Measurements from ENCODE around the gene UBL7. TPM values are rescaled to one million over a fixed set of nuclear protein-coding genes. Genes with fewer than 3 reads are reported as not detected.

UBL7 gene
- total and polyA plus RNA-seq, 10 of the 15 experiments (the other 5 are each of a cell fraction or from before 2014, with no cell fraction given): 25.9 to 145 (median 90.1) TPM

DNA sequence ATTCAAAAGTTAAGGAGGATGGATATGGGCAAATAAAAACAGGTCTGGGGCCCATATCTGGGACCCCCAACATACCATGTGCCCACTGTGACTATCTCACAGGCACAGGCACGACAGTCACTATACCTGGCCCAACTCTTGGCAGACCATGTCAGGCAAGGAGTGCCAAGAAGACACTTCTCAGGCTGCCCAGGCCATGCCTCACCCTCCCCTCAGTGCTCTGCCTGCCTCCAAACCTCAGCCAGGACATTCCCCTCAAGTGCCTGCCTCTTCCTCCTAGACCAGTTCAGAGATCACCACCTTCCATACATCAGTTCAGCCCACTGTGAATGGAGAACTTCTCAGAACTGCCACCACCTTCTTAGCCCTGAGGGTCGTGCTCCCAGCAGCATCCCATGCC lies 22.8 kb downstream of the UBL7 start:
- ChIA-PET RAD21 (ENCODE audit: unreplicated experiment) (interaction anchor here (0.8 to 24.4 kb wide), 7 partner anchors 10 to 66 kb away, joined by 3 to 496 read pairs (median 16); no protein-coding TSS in a partner anchor), CTCF (interaction anchor here (0.6 to 22.3 kb wide), 15 partner anchors 10 to 358 kb away, joined by 3 to 655 read pairs (median 6); partner anchors contain the start of genes ARID3B, CYP11A1 and UBL7), POLR2A (interaction anchor here (1.1 to 1.8 kb wide), 5 partner anchors 9 to 65 kb away, joined by 3 to 8 read pairs (median 4); no protein-coding TSS in a partner anchor), SMC1A (ENCODE audit: uncharacterized antibody, unreplicated experiment) (interaction anchor here (0.7 to 25.4 kb wide), 11 partner anchors 10 to 57 kb away, joined by 3 to 544 read pairs (median 9); partner anchors contain the start of gene UBL7)
- FAIRE-seq (no peak), DNase-seq (ENCODE audit: low read depth, low spot score) (no peak), ATAC-seq (no peak)
- Histone ChIP-seq H3K27ac (ENCODE audit: control insufficient read depth, insufficient read depth) (no peak overlapping the region), H3K79me2 (ENCODE audit: control insufficient read depth, insufficient read depth, low read length) (peaks cover 16% of the 10 kb centered on the region), H3K36me3 (ENCODE audit: control insufficient read depth in 2 of 2, insufficient read depth in 2 of 2, low read length in 1 of 2) (no peaks in the 10 kb centered on the region), H4K20me1 (ENCODE audit: control insufficient read depth, insufficient read depth) (no peaks in the 10 kb centered on the region), H2AFZ (ENCODE audit: control insufficient read depth, low read depth, low read length) (no peak overlapping the region), H3K9ac (ENCODE audit: control insufficient read depth, insufficient read depth, low read length) (no peak overlapping the region), H3K27me3 (replicated peaks in 1 of 2; ENCODE audit: control insufficient read depth in 2 of 2, insufficient read depth in 2 of 2, low read length in 1 of 2) (no peaks in the 10 kb centered on the region), H3K4me3 (no peak overlapping the region), H3K4me2 (ENCODE audit: control insufficient read depth, insufficient read depth) (no peak overlapping the region), H3K4me1 (ENCODE audit: control insufficient read depth, insufficient read depth, low read length) (peaks cover 18% of the 10 kb centered on the region), H3K9me3 (replicated peaks; ENCODE audit: control insufficient read depth, insufficient read depth, low read length) (no peaks in the 10 kb centered on the region)
- no peak for TF ChIP-seq TBL1XR1 (IDR thresholded peaks at IDR 0.05; ENCODE audit: low read depth, low read length)
- no peak for TF ChIP-seq YBX1 (IDR thresholded peaks at IDR 0.05)
- no peak for TF ChIP-seq STAT3 (IDR thresholded peaks at IDR 0.05; ENCODE audit: low read depth, low read length)
- no peak for TF ChIP-seq PML (IDR thresholded peaks at IDR 0.05; ENCODE audit: low read length)
- TF ChIP-seq SUZ12 (IDR thresholded peaks at IDR 0.05; ENCODE audit: unreplicated experiment): no peak
- TF ChIP-seq, protein P1, sequence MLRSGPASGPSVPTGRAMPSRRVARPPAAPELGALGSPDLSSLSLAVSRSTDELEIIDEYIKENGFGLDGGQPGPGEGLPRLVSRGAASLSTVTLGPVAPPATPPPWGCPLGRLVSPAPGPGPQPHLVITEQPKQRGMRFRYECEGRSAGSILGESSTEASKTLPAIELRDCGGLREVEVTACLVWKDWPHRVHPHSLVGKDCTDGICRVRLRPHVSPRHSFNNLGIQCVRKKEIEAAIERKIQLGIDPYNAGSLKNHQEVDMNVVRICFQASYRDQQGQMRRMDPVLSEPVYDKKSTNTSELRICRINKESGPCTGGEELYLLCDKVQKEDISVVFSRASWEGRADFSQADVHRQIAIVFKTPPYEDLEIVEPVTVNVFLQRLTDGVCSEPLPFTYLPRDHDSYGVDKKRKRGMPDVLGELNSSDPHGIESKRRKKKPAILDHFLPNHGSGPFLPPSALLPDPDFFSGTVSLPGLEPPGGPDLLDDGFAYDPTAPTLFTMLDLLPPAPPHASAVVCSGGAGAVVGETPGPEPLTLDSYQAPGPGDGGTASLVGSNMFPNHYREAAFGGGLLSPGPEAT (IDR thresholded peaks at IDR 0.05; ENCODE audit: low read depth): no peak
- TF ChIP-seq JUND (IDR thresholded peaks at IDR 0.05; ENCODE audit: low read depth, low read length): no peak
- TF ChIP-seq, protein P2, sequence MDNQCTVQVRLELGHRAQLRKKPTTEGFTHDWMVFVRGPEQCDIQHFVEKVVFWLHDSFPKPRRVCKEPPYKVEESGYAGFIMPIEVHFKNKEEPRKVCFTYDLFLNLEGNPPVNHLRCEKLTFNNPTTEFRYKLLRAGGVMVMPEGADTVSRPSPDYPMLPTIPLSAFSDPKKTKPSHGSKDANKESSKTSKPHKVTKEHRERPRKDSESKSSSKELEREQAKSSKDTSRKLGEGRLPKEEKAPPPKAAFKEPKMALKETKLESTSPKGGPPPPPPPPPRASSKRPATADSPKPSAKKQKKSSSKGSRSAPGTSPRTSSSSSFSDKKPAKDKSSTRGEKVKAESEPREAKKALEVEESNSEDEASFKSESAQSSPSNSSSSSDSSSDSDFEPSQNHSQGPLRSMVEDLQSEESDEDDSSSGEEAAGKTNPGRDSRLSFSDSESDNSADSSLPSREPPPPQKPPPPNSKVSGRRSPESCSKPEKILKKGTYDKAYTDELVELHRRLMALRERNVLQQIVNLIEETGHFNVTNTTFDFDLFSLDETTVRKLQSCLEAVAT (IDR thresholded peaks at IDR 0.05): no peak
- TF ChIP-seq, protein P3, sequence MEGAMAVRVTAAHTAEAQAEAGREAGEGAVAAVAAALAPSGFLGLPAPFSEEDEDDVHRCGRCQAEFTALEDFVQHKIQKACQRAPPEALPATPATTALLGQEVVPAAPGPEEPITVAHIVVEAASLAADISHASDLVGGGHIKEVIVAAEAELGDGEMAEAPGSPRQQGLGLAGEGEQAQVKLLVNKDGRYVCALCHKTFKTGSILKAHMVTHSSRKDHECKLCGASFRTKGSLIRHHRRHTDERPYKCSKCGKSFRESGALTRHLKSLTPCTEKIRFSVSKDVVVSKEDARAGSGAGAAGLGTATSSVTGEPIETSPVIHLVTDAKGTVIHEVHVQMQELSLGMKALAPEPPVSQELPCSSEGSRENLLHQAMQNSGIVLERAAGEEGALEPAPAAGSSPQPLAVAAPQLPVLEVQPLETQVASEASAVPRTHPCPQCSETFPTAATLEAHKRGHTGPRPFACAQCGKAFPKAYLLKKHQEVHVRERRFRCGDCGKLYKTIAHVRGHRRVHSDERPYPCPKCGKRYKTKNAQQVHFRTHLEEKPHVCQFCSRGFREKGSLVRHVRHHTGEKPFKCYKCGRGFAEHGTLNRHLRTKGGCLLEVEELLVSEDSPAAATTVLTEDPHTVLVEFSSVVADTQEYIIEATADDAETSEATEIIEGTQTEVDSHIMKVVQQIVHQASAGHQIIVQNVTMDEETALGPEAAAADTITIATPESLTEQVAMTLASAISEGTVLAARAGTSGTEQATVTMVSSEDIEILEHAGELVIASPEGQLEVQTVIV (IDR thresholded peaks at IDR 0.05; ENCODE audit: borderline replicate concordance, partially characterized antibody): no peak
- in situ Hi-C loops (cut with MboI) (loop anchor here (5.0 kb wide), 1 partner anchor 56 kb away; no protein-coding TSS in a partner anchor), intact Hi-C loops (cut with micrococcal nuclease; ENCODE audit: unreplicated experiment) (loop anchor here (1.0 to 2.0 kb wide), 3 partner anchors 51 to 63 kb away; no protein-coding TSS in a partner anchor)
- BruUV-seq (replicated peaks): no TSS peak
- 50% methylated on average over 2 of the region's 2 CpGs for WGBS (ENCODE audit: insufficient coverage, insufficient replicate concordance, low lambda C conversion rate, missing lambda C conversion rate)

All from GM12878 (cell line).